Astrocyte (in vitro differentiated cells and primary cell): ENCODE data around the gene ERCC6L. TPM values are rescaled to one million over a fixed set of nuclear protein-coding genes. Genes with fewer than 3 reads are reported as not detected.

ENCODE experiments used
- DNase-seq: peaks from one replicate; pipeline ENCODE4 v3.0.0-alpha.2; 2010; ENCODE audit warnings: low read depth
- FAIRE-seq: peaks from 2 replicates; lab custom pipeline; 2011; peaks lifted over from hg19 to GRCh38; lab: Jason Lieb, UNC
- H2AFZ ChIP-seq: 2 replicates; pipeline ENCODE4 v1.6.0; 2012; ENCODE audit warnings: low read depth, low read length, inconsistent platforms
- H3K27ac ChIP-seq: 2 replicates; pipeline ENCODE4 v1.5.1; 2011; ENCODE audit warnings: low read depth, low read length, inconsistent platforms
- H3K27me3 ChIP-seq: 2 replicates; pipeline ENCODE4 v1.6.0; 2011; ENCODE audit warnings: low read length, inconsistent platforms; ENCODE audit not compliant: insufficient read depth
- H3K36me3 ChIP-seq: 2 replicates; pipeline ENCODE4 v1.5.1; 2011; ENCODE audit warnings: low read length, inconsistent platforms; ENCODE audit not compliant: insufficient read depth
- H3K4me1 ChIP-seq: 2 replicates; pipeline ENCODE4 v1.5.1; 2011; ENCODE audit warnings: low read length, inconsistent platforms; ENCODE audit not compliant: insufficient read depth
- H3K4me2 ChIP-seq: 2 replicates; pipeline ENCODE4 v1.6.0; 2012; ENCODE audit warnings: low read length, inconsistent platforms
- H3K4me3 ChIP-seq: 2 replicates; pipeline ENCODE4 v1.5.1; 2011; ENCODE audit warnings: low read depth, mild to moderate bottlenecking, low read length, inconsistent platforms; ENCODE audit not compliant: insufficient read depth
- H3K79me2 ChIP-seq: 2 replicates; pipeline ENCODE4 v1.6.0; 2012; ENCODE audit warnings: mild to moderate bottlenecking, low read length, inconsistent platforms; ENCODE audit not compliant: insufficient read depth
- H3K9ac ChIP-seq: 2 replicates; pipeline ENCODE4 v1.6.0; 2012; ENCODE audit warnings: mild to moderate bottlenecking, low read length, inconsistent platforms
- H3K9me3 ChIP-seq: 2 replicates; pipeline ENCODE4 v1.5.1; 2012; ENCODE audit warnings: low read depth, mild to moderate bottlenecking, low read length, inconsistent platforms; ENCODE audit not compliant: insufficient read depth
- H4K20me1 ChIP-seq: 2 replicates; pipeline ENCODE4 v1.6.0; 2012; ENCODE audit warnings: low read length, inconsistent platforms; ENCODE audit not compliant: insufficient read depth
- H3K27ac Mint-ChIP-seq: one replicate; pipeline ENCODE4 v1.8.0; 2021; ENCODE audit warnings: mild to moderate bottlenecking, mixed read lengths; ENCODE audit not compliant: unreplicated experiment
- H3K27me3 Mint-ChIP-seq: one replicate; pipeline ENCODE4 v1.8.0; 2021; ENCODE audit warnings: low read depth, mixed read lengths; ENCODE audit not compliant: unreplicated experiment
- H3K36me3 Mint-ChIP-seq: one replicate; pipeline ENCODE4 v1.8.0; 2021; ENCODE audit warnings: low read depth, mixed read lengths; ENCODE audit not compliant: unreplicated experiment
- H3K4me1 Mint-ChIP-seq: one replicate; pipeline ENCODE4 v1.8.0; 2021; ENCODE audit warnings: low read depth, mixed read lengths; ENCODE audit not compliant: unreplicated experiment
- H3K4me3 Mint-ChIP-seq: one replicate; pipeline ENCODE4 v1.8.0; 2021; ENCODE audit warnings: mild to moderate bottlenecking, moderate library complexity, mixed read lengths; ENCODE audit not compliant: unreplicated experiment
- H3K9me3 Mint-ChIP-seq: one replicate; pipeline ENCODE4 v1.8.0; 2021; ENCODE audit warnings: mild to moderate bottlenecking, mixed read lengths; ENCODE audit not compliant: unreplicated experiment
- CTCF ChIP-seq: IDR thresholded peaks from 2 replicates; pipeline ENCODE4 v1.5.1; 2011; ENCODE audit warnings: low read depth, mild to moderate bottlenecking, inconsistent platforms, low read length, moderate library complexity; ENCODE audit not compliant: insufficient read depth
- EZH2 ChIP-seq: IDR thresholded peaks from 2 replicates; pipeline ENCODE4 v1.6.1; 2012; ENCODE audit warnings: mild to moderate bottlenecking, low read length, inconsistent platforms; ENCODE audit not compliant: insufficient read depth
- total RNA-seq: library from RNA; stranded (reverse); gene quantifications from 2 replicates; pipeline ENCODE4 v1.2.1, GENCODE V29; 2021

ERCC6L gene
- total RNA-seq, 1 donor from 2014 or later: 1.0 TPM

GRCh38 chrX:72201836-72202536 is 36.8 kb downstream of the ERCC6L start:
- peak; percentile 87 for DNase-seq
- peak overlapping the region; percentile 85 for H3K4me2 ChIP-seq
- peaks cover 31% of the 10 kb centered on the region for H3K79me2 ChIP-seq
- H3K27me3 Mint-ChIP-seq: no peaks in the 10 kb centered on the region
- no peak overlapping the region for H2AFZ ChIP-seq
- H3K4me1 ChIP-seq: peaks cover 16% of the 10 kb centered on the region
- TF ChIP-seq CTCF (no peak), EZH2 (no peak)
- peaks cover 15% of the 10 kb centered on the region for H3K36me3 ChIP-seq
- peak overlapping the region; percentile 75 for H3K9ac ChIP-seq
- peaks cover 15% of the 10 kb centered on the region for H3K4me1 Mint-ChIP-seq
- peak; percentile 96 for FAIRE-seq
- H3K36me3 Mint-ChIP-seq: peaks cover 4% of the 10 kb centered on the region
- H3K4me3 Mint-ChIP-seq: no peak overlapping the region
- H3K27ac ChIP-seq: peak overlapping the region; percentile 88
- H4K20me1 ChIP-seq: no peaks in the 10 kb centered on the region
- peak overlapping the region; percentile 98 for H3K27ac Mint-ChIP-seq
- peak overlapping the region; percentile 17 for H3K4me3 ChIP-seq
- H3K9me3 Mint-ChIP-seq: no peaks in the 10 kb centered on the region
- H3K27me3 ChIP-seq: no peaks in the 10 kb centered on the region
- no peaks in the 10 kb centered on the region for H3K9me3 ChIP-seq

- Mint-ChIP-seq H3K27ac (no peak overlapping the region), H3K4me1 (no peaks in the 10 kb centered on the region), H3K36me3 (no peaks in the 10 kb centered on the region), H3K4me3 (no peak overlapping the region), H3K27me3 (no peaks in the 10 kb centered on the region), H3K9me3 (no peaks in the 10 kb centered on the region)
- no peaks in the 10 kb centered on the region for H3K27me3 ChIP-seq
- no peak overlapping the region for H2AFZ ChIP-seq
- H3K4me3 ChIP-seq: no peak overlapping the region
- no peak overlapping the region for H3K9ac ChIP-seq
- peaks cover 13% of the 10 kb centered on the region for H3K4me1 ChIP-seq
- peak overlapping the region; percentile 91 for H3K4me2 ChIP-seq
- H3K36me3 ChIP-seq: no peaks in the 10 kb centered on the region
- H3K9me3 ChIP-seq: no peaks in the 10 kb centered on the region
- TF ChIP-seq CTCF (no peak), EZH2 (no peak)
- no peaks in the 10 kb centered on the region for H4K20me1 ChIP-seq
- DNase-seq: no peak
- H3K27ac ChIP-seq: no peak overlapping the region
- FAIRE-seq: no peak
- H3K79me2 ChIP-seq: peaks cover 23% of the 10 kb centered on the region
These were observed 55.9 kb downstream of the ERCC6L start for GRCh38 chrX:72182924-72183323.
